NCI-H446 treated with DMSO at 0.1 percent for 48 hours (cell line): Measurements from ENCODE around the gene BBOF1.

Experiments
- DNase-seq: peaks from one replicate; lab custom pipeline; 2025; lab: John Stamatoyannopoulos, UW

The BBOF1 gene

DNA sequence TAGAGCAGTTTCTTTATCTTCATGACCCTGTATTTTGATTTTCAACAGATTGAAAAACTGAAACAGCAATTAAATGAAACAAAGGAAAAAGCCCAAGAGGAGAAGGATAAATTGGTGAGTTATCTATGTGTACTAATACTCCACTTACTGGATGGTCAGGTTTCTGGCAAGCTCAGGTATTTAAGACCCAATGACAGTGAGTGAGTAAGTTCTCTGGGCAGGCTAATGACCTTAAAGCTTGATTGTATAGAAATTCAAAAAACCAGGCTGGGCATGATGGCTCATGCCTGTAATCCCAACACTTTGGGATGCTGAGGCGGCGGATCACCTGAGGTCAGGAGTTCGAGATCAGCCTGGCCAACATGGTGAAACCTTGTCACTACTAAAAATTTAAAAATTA lies 10.0 kb downstream of the BBOF1 start:
- no peak for DNase-seq

DNA sequence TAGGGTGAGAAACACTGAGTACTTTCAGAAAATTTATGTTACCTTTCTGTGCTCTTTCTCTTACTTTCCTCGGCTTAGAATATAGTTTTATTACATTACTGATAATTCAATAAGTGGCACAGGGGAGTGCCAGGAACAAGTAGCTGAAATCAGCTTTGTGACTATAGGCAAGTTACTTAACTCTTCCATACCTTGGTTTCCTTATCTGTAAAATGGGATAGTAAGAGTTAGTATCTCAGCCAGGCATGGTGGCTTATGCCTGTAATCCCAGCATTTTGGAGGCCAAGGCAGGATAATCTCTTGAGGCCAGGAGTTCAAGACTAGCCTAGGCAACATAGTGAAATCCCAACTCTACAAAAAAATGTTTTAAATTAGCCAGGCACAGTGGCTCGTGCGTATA lies 15.4 kb downstream of the BBOF1 start:
- DNase-seq = no peak

DNA sequence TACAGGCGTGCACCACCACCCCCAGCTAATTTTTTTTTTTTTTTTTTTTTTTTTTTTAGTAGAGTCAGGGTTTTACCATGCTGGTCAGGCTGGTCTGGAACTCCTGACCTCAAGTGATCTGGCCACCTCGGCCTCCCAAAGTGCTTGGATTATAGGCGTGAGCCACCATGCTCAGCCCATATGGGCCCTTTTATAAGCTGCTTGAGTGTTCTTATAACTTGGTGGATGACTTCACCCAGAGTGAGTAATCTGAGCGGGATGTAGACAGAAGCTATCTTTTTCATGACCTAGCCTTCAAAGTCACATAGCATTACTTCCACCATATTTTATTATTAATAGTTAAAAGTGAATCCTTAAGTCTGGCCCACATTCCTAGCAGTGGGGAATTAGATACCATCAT lies 16.4 kb downstream of the BBOF1 start:
- DNase-seq = no peak

GRCh38 chr14:74038020-74038859 lies 19.1 kb downstream of the BBOF1 start:
- peak; percentile 42 for DNase-seq

- DNase-seq = no peak
These were observed 23.1 kb downstream of the BBOF1 start for GRCh38 chr14:74042296-74042695.

DNA sequence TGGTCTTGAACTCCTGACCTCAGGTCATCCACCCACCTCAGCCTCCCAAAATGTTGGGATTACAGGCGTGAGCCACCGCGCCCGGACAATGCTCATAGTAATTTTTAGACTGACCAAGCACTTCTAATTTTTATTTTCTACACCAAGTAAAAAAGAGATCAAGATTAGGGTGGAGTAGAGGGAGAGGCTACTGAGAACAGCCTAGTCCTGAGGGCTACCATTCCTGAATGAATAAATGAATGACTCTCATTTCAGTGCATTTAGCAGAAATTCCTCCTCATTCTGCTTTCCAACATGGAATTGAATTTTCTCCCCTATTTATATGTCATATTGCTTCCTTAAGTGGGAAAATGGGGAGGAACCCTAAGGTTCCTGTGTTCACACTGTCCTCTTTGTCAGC lies 26.4 kb downstream of the BBOF1 start:
- DNase-seq = no peak

DNA sequence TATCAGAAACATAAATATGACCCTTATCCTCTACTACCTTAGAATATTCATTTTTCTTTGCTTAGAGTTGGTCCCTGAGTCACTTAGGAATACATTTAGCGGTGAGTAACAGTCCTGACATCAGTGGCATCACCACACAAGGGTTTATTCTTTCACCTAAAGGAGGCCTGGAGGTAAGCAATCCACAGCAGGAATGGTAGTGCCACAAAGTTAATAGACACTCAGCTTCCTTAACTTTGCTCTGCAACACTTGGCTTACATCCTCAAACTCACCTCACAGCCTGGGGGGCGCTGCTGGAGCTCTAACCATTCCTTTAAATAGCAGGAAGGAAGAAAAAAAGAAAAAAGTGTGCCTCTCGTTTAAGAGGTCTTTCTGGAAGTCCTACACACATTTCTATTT lies 29.1 kb downstream of the BBOF1 start:
- no peak for DNase-seq

DNA sequence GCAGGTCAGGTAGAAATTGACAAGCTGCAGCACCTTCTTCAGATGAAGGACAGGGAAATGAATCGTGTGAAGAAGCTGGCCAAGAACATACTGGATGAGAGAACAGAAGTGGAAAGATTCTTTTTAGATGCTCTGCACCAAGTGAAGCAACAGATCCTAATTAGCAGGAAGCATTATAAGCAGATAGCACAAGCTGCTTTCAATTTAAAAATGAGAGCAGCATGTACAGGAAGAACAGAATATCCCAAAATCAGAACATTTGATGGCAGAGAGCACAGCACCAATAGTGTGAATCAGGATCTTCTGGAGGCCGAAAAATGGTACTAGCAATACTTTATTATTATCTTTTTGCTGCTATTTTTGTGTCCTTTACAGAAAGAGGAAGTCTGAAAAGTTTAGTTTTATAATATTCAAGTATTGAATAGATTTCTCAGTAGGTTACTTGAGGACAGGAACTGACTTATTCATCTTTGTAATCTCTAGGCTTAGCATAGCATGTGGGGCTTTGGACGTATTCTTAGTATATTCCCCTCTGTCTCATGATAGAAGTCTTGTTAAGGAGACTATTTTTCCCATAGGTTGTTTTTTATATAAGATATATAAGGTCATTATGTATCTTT lies 30.8 kb downstream of the BBOF1 start:
- no peak for DNase-seq

- DNase-seq = no peak
These were observed 43.6 kb downstream of the BBOF1 start for GRCh38 chr14:74062809-74063150.

GRCh38 chr14:74064426-74064825 lies 45.3 kb downstream of the BBOF1 start:
- no peak for DNase-seq

- DNase-seq = no peak
These were observed 45.7 kb downstream of the BBOF1 start for GRCh38 chr14:74064883-74065282.

GRCh38 chr14:74065746-74066575 lies 46.8 kb downstream of the BBOF1 start:
- no peak for DNase-seq

DNA sequence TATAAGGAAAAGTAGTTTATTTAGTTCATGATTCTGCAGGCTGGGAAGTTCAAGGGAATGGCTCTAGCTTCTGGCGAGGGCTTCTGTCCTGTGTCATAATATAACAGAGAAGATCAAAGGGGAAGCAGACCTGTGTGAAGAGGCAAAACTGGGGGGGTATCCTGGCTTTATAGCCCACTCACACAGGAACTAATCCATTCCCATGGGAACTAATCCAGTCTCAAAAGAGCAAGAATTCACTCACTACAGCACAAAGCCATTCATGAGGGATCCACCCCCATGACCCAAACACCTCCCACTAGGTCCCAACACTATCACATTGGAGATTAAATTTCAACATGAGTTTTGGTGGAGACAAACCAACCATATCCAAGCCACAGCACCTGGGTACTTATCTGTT lies 58.3 kb downstream of the BBOF1 start:
- DNase-seq = no peak

DNA sequence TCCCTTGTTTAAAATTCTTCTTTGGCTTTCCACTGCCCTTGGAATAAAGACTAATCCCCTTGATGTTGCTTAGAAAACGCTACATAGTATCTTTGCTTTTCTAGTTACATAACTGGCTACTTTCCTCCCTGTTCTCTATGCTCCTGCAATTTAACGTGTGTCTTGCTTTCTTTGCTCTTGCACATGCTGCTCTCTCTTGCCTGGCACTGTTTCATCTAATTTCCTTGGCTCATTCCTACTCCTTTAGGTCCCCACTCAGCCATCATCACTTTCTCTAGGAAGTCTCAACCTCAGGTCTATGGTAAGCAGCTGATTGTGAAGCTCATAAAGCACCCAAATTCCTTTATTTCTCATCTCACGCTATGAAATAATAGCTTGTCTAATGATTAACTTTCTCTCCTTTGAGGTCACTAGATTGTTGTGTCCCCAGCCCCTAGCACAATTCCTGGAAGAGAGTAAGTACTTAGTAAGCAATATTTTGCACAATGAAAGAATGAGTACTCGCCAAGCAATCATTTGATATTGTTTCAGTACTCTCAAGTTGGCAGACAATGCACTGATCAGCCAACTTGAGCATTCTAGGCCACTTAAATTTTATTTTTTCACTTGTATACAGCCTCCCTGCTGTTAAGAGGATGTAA lies 61.8 kb downstream of the BBOF1 start:
- DNase-seq = no peak

GRCh38 chr14:74081491-74081890 lies 62.3 kb downstream of the BBOF1 start:
- DNase-seq = no peak

GRCh38 chr14:74083161-74083560 lies 64.0 kb downstream of the BBOF1 start:
- no peak for DNase-seq

- no peak for DNase-seq
These were observed 64.7 kb downstream of the BBOF1 start for GRCh38 chr14:74083784-74084276.

DNA sequence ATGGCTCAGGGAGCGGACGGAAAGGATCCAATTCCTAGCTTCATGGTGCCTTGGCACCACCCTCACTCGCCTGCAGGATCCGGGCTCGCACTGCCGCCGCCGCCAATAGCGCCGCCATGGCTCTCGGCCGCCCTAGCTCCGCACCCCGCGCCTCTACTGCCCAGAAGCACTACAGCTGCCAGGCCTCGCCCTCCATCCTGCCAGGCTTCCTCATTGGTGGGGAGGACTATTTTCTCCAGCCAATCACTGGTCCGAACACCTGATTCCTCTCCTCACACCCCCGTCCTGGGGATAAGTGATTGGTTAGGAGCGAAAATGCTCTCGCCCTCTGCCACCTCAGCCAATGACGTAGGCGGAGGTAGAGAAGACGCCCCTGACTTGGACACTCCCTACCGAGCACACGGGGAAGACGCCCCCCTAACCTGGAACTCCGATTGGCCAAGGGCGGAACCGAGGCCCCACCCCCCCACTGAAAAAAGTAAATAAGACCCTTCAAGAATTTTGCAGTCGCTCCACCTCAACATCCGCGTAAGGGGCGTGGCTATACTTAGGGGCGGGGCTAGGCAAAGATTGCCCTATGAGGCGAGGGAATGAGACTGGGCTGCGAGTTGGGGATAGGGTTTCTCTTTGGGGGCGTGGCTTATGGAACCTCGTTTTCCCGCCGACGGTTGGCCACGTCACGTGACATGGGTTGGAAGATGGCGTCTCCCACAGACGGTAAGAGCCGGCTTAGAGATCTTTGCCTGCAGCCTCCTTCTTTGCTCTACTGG lies 65.3 kb downstream of the BBOF1 start, which contains the start of the genes ALDH6A1 and LIN52:
Gene ALDH6A1, minus strand, starts transcription at position 177 of the 770 bp plus-strand sequence. Its CDS starts 59 bp downstream, at position 118.
Gene LIN52, plus strand, starts transcription at position 680 of the 770 bp plus-strand sequence. Its CDS starts 19 bp downstream, at position 699.
- peak; percentile 100 for DNase-seq

GRCh38 chr14:74085047-74085637 lies 66.0 kb downstream of the BBOF1 start:
- no peak for DNase-seq

DNA sequence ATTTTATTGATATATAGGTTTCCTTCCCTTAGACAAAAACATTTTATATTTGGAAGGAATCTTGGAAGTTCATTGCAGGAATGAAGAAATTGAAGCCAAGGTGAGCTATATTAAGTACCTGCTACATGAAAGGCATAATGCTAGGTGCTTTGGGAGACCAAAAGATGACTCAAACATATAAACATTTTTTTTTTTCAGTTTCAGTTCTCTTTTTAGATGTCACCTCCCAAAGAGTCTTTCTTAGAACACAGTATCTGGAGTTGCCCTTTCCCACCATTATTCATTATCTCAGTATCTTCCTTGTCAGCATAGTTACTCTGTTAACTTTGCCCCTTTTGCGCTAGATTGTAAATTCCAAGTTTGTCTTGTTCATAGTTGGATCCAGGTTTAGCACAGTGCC lies 66.7 kb downstream of the BBOF1 start:
- DNase-seq = no peak
